GM12892 (cell line): ENCODE measurements around the gene CNTN4.

ENCODE experiments used
- DNase-seq: peaks from one replicate; pipeline ENCODE4 v3.0.0; 2011; ENCODE audit not compliant: insufficient read length
- FAIRE-seq: peaks from 2 replicates; lab custom pipeline; 2011; peaks lifted over from hg19 to GRCh38; lab: Jason Lieb, UNC
- POLR2A ChIP-seq: IDR thresholded peaks from 2 replicates; pipeline ENCODE4 v1.6.1; 2011; ENCODE audit warnings: low read depth, low read length, control low read depth
- POLR2AphosphoS5 ChIP-seq: IDR thresholded peaks from 2 replicates; pipeline ENCODE4 v1.6.1; 2011; ENCODE audit warnings: low read depth, low read length, control low read depth
- TAF1 ChIP-seq: IDR thresholded peaks from 2 replicates; pipeline ENCODE4 v1.6.1; 2011; ENCODE audit warnings: low read depth, mild to moderate bottlenecking, control low read depth, low read length, borderline replicate concordance

The CNTN4 gene

GRCh38 chr3:2156244-2156847 lies 57.7 kb downstream of the CNTN4 start:
- TF ChIP-seq POLR2A (no peak), TAF1 (no peak), POLR2AphosphoS5 (no peak)
- DNase-seq, result no peak
- peak; percentile 92 for FAIRE-seq

- peak; percentile 14 for FAIRE-seq
- TF ChIP-seq TAF1, result no peak
- TF ChIP-seq POLR2AphosphoS5, result no peak
- TF ChIP-seq POLR2A, result no peak
Observed at GRCh38 chr3:2158828-2159227, 60.2 kb downstream of the CNTN4 start.

GRCh38 chr3:2166552-2166951 lies 67.9 kb downstream of the CNTN4 start:
- FAIRE-seq (peak; percentile 14), DNase-seq (no peak)
- TF ChIP-seq TAF1, result no peak
- TF ChIP-seq POLR2AphosphoS5, result no peak
- no peak for TF ChIP-seq POLR2A

More at GRCh38 chr3:2158828-2159227, 60.2 kb downstream of the CNTN4 start:
- no peak for DNase-seq

- FAIRE-seq (no peak), DNase-seq (no peak)
- no peak for TF ChIP-seq POLR2A
Observed at GRCh38 chr3:2172561-2173171, 74.0 kb downstream of the CNTN4 start.

- FAIRE-seq, result no peak
- no peak for DNase-seq
- TF ChIP-seq POLR2A, result no peak
- no peak for TF ChIP-seq POLR2AphosphoS5
- TF ChIP-seq TAF1, result no peak
Observed at GRCh38 chr3:2180634-2181033, 82.0 kb downstream of the CNTN4 start.

GRCh38 chr3:2198776-2199279 lies 100.2 kb downstream of the CNTN4 start:
- TF ChIP-seq POLR2AphosphoS5 (no peak), POLR2A (no peak), TAF1 (no peak)
- FAIRE-seq (no peak), DNase-seq (no peak)

- no peak for DNase-seq
- TF ChIP-seq POLR2AphosphoS5, result no peak
- FAIRE-seq, result no peak
Observed at GRCh38 chr3:2204054-2204453, 105.4 kb downstream of the CNTN4 start.

- TF ChIP-seq POLR2A (no peak), POLR2AphosphoS5 (no peak), TAF1 (no peak)
- FAIRE-seq, result no peak
- DNase-seq, result no peak
Observed at GRCh38 chr3:2205692-2206091, 107.0 kb downstream of the CNTN4 start.

- FAIRE-seq (no peak), DNase-seq (no peak)
- TF ChIP-seq TAF1 (no peak), POLR2AphosphoS5 (no peak), POLR2A (no peak)
Observed at GRCh38 chr3:2206536-2206935, 107.9 kb downstream of the CNTN4 start.

GRCh38 chr3:2211568-2211967 lies 112.9 kb downstream of the CNTN4 start:
- FAIRE-seq (no peak), DNase-seq (no peak)
- TF ChIP-seq TAF1, result no peak
- no peak for TF ChIP-seq POLR2AphosphoS5
- no peak for TF ChIP-seq POLR2A

GRCh38 chr3:2212206-2212605 lies 113.5 kb downstream of the CNTN4 start:
- FAIRE-seq (no peak), DNase-seq (no peak)
- no peak for TF ChIP-seq TAF1
- TF ChIP-seq POLR2A, result no peak
- no peak for TF ChIP-seq POLR2AphosphoS5

GRCh38 chr3:2218375-2218774 lies 119.7 kb downstream of the CNTN4 start:
- DNase-seq, result no peak
- FAIRE-seq, result no peak
- TF ChIP-seq TAF1 (no peak), POLR2A (no peak), POLR2AphosphoS5 (no peak)
